ENCODE data around the gene PCDHB9.
A peak's percentile ranks its signal among the peaks of the same experiment; 100 is the strongest.
"Not testable (repeated sequence)": the region's sequence is repeated elsewhere in the genome, so short reads cannot be mapped to it uniquely, and the experiment has no call there.

Gene PCDHB9

GRCh38 chr5:141199359-141200235 is 12.6 kb downstream of the PCDHB9 start, which contains the start of gene PCDHB11:
Gene PCDHB11, plus strand, starts transcription at chr5:141199627. Its CDS starts 148 bp downstream, at chr5:141199775.
- H3K18ac ChIP-seq (ENCODE audit: low read depth in 1 of 2, low read length in 2 of 2): no peak within 1 kb of the TSS
- no peak within 1 kb of the TSS for H4K91ac ChIP-seq (ENCODE audit: low read length)
- no peak within 1 kb of the TSS for H2AK5ac ChIP-seq (ENCODE audit: low read length, severe bottlenecking)
- H4K8ac ChIP-seq (ENCODE audit: low read length): no peak within 1 kb of the TSS
- no peak within 1 kb of the TSS for H3K4me2 ChIP-seq (ENCODE audit: low read length, poor library complexity, severe bottlenecking)
- H3K9me3 ChIP-seq (ENCODE audit: control insufficient read depth, low read length): peaks cover 76% of the 10 kb centered on the region
- H2BK120ac ChIP-seq (ENCODE audit: low read depth, low read length): no peak within 1 kb of the TSS
- H3K23ac ChIP-seq (ENCODE audit: low read length in 2 of 2): no peak within 1 kb of the TSS
- H2BK5ac ChIP-seq (ENCODE audit: low read depth, low read length, poor library complexity, severe bottlenecking): no peak within 1 kb of the TSS
- no peaks in the 10 kb centered on the region for H3K4me1 ChIP-seq (ENCODE audit: control insufficient read depth, insufficient read depth, low read depth, low read length)
- WGBS: 71% methylated on average over 18 of the region's 21 CpGs
- no peak within 1 kb of the TSS for H3K4ac ChIP-seq (ENCODE audit: low read depth in 1 of 2, low read length in 2 of 2)
- no peaks in the 10 kb centered on the region for H3K79me1 ChIP-seq (replicated peaks; ENCODE audit: low read length, poor library complexity, severe bottlenecking)
- H3K4me3 ChIP-seq (ENCODE audit: insufficient read depth in 1 of 2, low read depth in 1 of 2, low read length in 2 of 2): no peak within 1 kb of the TSS
- DNase-seq: no peak
- no peak within 1 kb of the TSS for H2BK15ac ChIP-seq (ENCODE audit: low read depth, poor library complexity, severe bottlenecking)
- H3K27ac ChIP-seq (ENCODE audit: low read length, poor library complexity, severe bottlenecking): no peak within 1 kb of the TSS
- no peaks in the 10 kb centered on the region for H3K27me3 ChIP-seq (ENCODE audit: control insufficient read depth in 1 of 2, insufficient read depth in 1 of 2, low read length in 2 of 2)
- H3K14ac ChIP-seq (ENCODE audit: low read length in 2 of 2): no peak within 1 kb of the TSS
- no peaks in the 10 kb centered on the region for H3K36me3 ChIP-seq (ENCODE audit: control insufficient read depth in 1 of 2, insufficient read depth in 2 of 2, low read depth in 1 of 2, low read length in 2 of 2)
- no peak within 1 kb of the TSS for H2BK12ac ChIP-seq (ENCODE audit: low read length in 2 of 2)
- no peak within 1 kb of the TSS for H2AFZ ChIP-seq (ENCODE audit: low read depth, low read length)
- H3K9ac ChIP-seq (ENCODE audit: low read length): no peak within 1 kb of the TSS

GRCh38 chr5:141201126-141201525 is 14.2 kb downstream of the PCDHB9 start:
- H2AK5ac ChIP-seq (ENCODE audit: low read length, severe bottlenecking); H3K79me1 ChIP-seq (replicated peaks; ENCODE audit: low read length, poor library complexity, severe bottlenecking); H3K4me1 ChIP-seq (ENCODE audit: control insufficient read depth, insufficient read depth, low read depth, low read length); H3K9ac ChIP-seq (ENCODE audit: low read length); H3K36me3 ChIP-seq (ENCODE audit: control insufficient read depth in 1 of 2, insufficient read depth in 2 of 2, low read depth in 1 of 2, low read length in 2 of 2); H3K14ac ChIP-seq (ENCODE audit: low read length in 2 of 2); H3K4me3 ChIP-seq (ENCODE audit: insufficient read depth in 1 of 2, low read depth in 1 of 2, low read length in 2 of 2); H3K27ac ChIP-seq (ENCODE audit: low read length, poor library complexity, severe bottlenecking); H4K8ac ChIP-seq (ENCODE audit: low read length); H4K91ac ChIP-seq (ENCODE audit: low read length); H2BK120ac ChIP-seq (ENCODE audit: low read depth, low read length); H3K4me2 ChIP-seq (ENCODE audit: low read length, poor library complexity, severe bottlenecking); H3K27me3 ChIP-seq (ENCODE audit: control insufficient read depth in 1 of 2, insufficient read depth in 1 of 2, low read length in 2 of 2); H2BK15ac ChIP-seq (ENCODE audit: low read depth, poor library complexity, severe bottlenecking); DNase-seq; H2BK5ac ChIP-seq (ENCODE audit: low read depth, low read length, poor library complexity, severe bottlenecking); H2BK12ac ChIP-seq (ENCODE audit: low read length in 2 of 2); H3K18ac ChIP-seq (ENCODE audit: low read depth in 1 of 2, low read length in 2 of 2); H3K4ac ChIP-seq (ENCODE audit: low read depth in 1 of 2, low read length in 2 of 2); H2AFZ ChIP-seq (ENCODE audit: low read depth, low read length); H3K23ac ChIP-seq (ENCODE audit: low read length in 2 of 2): not testable (repeated sequence)
- 84% methylated on average over 10 of the region's 38 CpGs for WGBS
- H3K9me3 ChIP-seq (ENCODE audit: control insufficient read depth, low read length): peaks cover 79% of the 10 kb centered on the region

GRCh38 chr5:141201646-141202045 is 14.7 kb downstream of the PCDHB9 start:
- not testable (repeated sequence) for H3K18ac ChIP-seq (ENCODE audit: low read depth in 1 of 2, low read length in 2 of 2); H4K8ac ChIP-seq (ENCODE audit: low read length); DNase-seq; H3K9ac ChIP-seq (ENCODE audit: low read length); H2AFZ ChIP-seq (ENCODE audit: low read depth, low read length); H3K4me1 ChIP-seq (ENCODE audit: control insufficient read depth, insufficient read depth, low read depth, low read length); H3K4me3 ChIP-seq (ENCODE audit: insufficient read depth in 1 of 2, low read depth in 1 of 2, low read length in 2 of 2); H3K36me3 ChIP-seq (ENCODE audit: control insufficient read depth in 1 of 2, insufficient read depth in 2 of 2, low read depth in 1 of 2, low read length in 2 of 2); H3K4ac ChIP-seq (ENCODE audit: low read depth in 1 of 2, low read length in 2 of 2); H2BK5ac ChIP-seq (ENCODE audit: low read depth, low read length, poor library complexity, severe bottlenecking); H2AK5ac ChIP-seq (ENCODE audit: low read length, severe bottlenecking); H4K91ac ChIP-seq (ENCODE audit: low read length); H2BK15ac ChIP-seq (ENCODE audit: low read depth, poor library complexity, severe bottlenecking); H3K79me1 ChIP-seq (replicated peaks; ENCODE audit: low read length, poor library complexity, severe bottlenecking); H3K4me2 ChIP-seq (ENCODE audit: low read length, poor library complexity, severe bottlenecking); H3K27ac ChIP-seq (ENCODE audit: low read length, poor library complexity, severe bottlenecking); H2BK120ac ChIP-seq (ENCODE audit: low read depth, low read length); H3K14ac ChIP-seq (ENCODE audit: low read length in 2 of 2); H3K23ac ChIP-seq (ENCODE audit: low read length in 2 of 2); H2BK12ac ChIP-seq (ENCODE audit: low read length in 2 of 2); H3K27me3 ChIP-seq (ENCODE audit: control insufficient read depth in 1 of 2, insufficient read depth in 1 of 2, low read length in 2 of 2)
- peaks cover 80% of the 10 kb centered on the region for H3K9me3 ChIP-seq (ENCODE audit: control insufficient read depth, low read length)
- 95% methylated on average over 28 of the region's 35 CpGs for WGBS

GRCh38 chr5:141208478-141208877 is 21.5 kb downstream of the PCDHB9 start, which contains the start of gene PCDHB12:
Gene PCDHB12, plus strand, starts transcription at chr5:141208719. Its CDS starts 189 bp downstream, at chr5:141208908.
- Histone ChIP-seq H2AK5ac (ENCODE audit: low read length, severe bottlenecking) (no peak within 1 kb of the TSS), H3K79me1 (replicated peaks; ENCODE audit: low read length, poor library complexity, severe bottlenecking) (no peaks in the 10 kb centered on the region), H4K8ac (ENCODE audit: low read length) (no peak within 1 kb of the TSS), H3K4me2 (ENCODE audit: low read length, poor library complexity, severe bottlenecking) (no peak within 1 kb of the TSS), H2AFZ (ENCODE audit: low read depth, low read length) (no peak within 1 kb of the TSS), H3K9me3 (ENCODE audit: control insufficient read depth, low read length) (peaks cover 76% of the 10 kb centered on the region), H2BK12ac (ENCODE audit: low read length in 2 of 2) (no peak within 1 kb of the TSS), H4K91ac (ENCODE audit: low read length) (no peak within 1 kb of the TSS), H3K23ac (ENCODE audit: low read length in 2 of 2) (no peak within 1 kb of the TSS), H3K27ac (ENCODE audit: low read length, poor library complexity, severe bottlenecking) (no peak within 1 kb of the TSS), H3K27me3 (ENCODE audit: control insufficient read depth in 1 of 2, insufficient read depth in 1 of 2, low read length in 2 of 2) (no peaks in the 10 kb centered on the region), H3K9ac (ENCODE audit: low read length) (no peak within 1 kb of the TSS), H3K4ac (ENCODE audit: low read depth in 1 of 2, low read length in 2 of 2) (no peak within 1 kb of the TSS), H2BK5ac (ENCODE audit: low read depth, low read length, poor library complexity, severe bottlenecking) (no peak within 1 kb of the TSS), H2BK15ac (ENCODE audit: low read depth, poor library complexity, severe bottlenecking) (no peak within 1 kb of the TSS), H3K4me1 (ENCODE audit: control insufficient read depth, insufficient read depth, low read depth, low read length) (no peaks in the 10 kb centered on the region), H3K4me3 (ENCODE audit: insufficient read depth in 1 of 2, low read depth in 1 of 2, low read length in 2 of 2) (peak within 1 kb of the TSS in 1 of 2 experiments; percentile 13), H3K14ac (ENCODE audit: low read length in 2 of 2) (no peak within 1 kb of the TSS), H3K18ac (ENCODE audit: low read depth in 1 of 2, low read length in 2 of 2) (no peak within 1 kb of the TSS), H2BK120ac (ENCODE audit: low read depth, low read length) (no peak within 1 kb of the TSS), H3K36me3 (ENCODE audit: control insufficient read depth in 1 of 2, insufficient read depth in 2 of 2, low read depth in 1 of 2, low read length in 2 of 2) (no peaks in the 10 kb centered on the region)
- no peak for DNase-seq
- WGBS: 63% methylated on average over 10 of the region's 11 CpGs
